ENCODE measurements around the gene RNPEPL1.

DNA sequence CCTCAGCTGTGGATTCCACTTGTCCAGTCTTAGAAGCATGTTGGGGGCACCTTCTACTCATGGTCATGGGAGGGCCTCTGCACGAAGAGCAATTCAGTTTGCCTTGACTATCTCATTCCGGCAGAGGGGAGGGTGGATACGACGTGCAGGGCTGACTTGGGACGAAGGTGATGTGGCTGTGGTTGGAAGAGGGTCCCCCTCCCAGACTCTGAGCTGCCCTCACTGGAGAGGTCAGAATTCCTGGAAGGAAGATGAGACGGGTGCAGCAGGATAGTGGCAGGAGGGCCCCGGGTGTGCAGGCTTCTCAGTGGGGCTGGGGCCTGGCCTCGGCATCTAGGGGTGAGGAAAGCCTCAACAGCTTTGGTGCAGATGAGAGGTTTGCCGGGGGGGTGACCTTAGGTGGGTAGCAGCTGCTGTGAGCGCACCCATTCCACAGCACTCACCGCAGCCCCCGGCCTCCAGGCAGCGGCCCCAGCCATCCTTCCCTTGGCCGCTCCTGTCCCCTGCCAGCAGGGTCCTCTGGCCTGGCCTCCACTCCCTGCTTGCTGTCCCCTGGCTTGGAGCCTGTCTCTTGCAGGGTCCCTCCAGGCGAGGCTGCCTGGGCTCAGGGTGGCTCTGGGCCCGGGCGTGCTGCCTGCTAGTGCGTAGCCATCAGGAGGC is 3.2 kb downstream of the RNPEPL1 start:
- TF ChIP-seq CTCF (IDR thresholded peaks at IDR 0.05) (no peak), POLR2AphosphoS5 (IDR thresholded peaks at IDR 0.05) (no peak)

Data from breast epithelium (tissue), 3 donors.